Stimulated activated CD8-positive, alpha-beta memory T cell treated with anti-CD3 and anti-CD28 coated beads, Interleukin-12 subunit alpha, Interleukin-12 subunit beta, amount 100 ng/mL, for 24 hours (primary cell): Measurements from ENCODE around the gene ZNF333.

Experiments
- DNase-seq: peaks from one replicate; pipeline ENCODE4 v3.0.0-alpha.2; 2020; ENCODE audit errors: extremely low read depth

Gene ZNF333

GRCh38 chr19:14689598-14690503 is at the start of gene ZNF333:
Gene ZNF333 (plus strand): TSS chr19:14690048. CDS start chr19:14693492, 3,444 bp downstream.
- DNase-seq: peak; percentile 99

DNA sequence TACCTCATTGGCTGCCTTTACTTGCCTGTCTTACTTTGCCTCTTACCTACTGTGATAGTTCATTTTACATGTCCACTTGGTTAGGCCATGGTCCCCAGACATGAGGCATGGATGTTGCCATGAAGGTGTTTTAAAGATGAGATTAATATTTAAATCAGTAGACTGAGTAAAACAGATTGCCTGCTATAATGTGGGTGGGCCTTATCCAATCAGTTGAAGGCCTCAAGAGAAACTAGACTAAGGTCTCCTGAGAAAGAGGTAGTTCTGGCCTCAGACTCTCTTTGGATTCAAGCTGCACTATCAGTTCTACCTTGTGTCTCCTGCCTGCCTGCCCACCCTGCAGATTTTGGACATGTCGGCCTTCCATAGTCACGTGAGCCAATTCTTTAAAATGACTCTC is 41.3 kb upstream of the ZNF333 start:
- no peak for DNase-seq

- no peak for DNase-seq
Observed at GRCh38 chr19:14649020-14649419, 40.8 kb upstream of the ZNF333 start.

- no peak for DNase-seq
Observed at GRCh38 chr19:14650161-14650560, 39.7 kb upstream of the ZNF333 start.

DNA sequence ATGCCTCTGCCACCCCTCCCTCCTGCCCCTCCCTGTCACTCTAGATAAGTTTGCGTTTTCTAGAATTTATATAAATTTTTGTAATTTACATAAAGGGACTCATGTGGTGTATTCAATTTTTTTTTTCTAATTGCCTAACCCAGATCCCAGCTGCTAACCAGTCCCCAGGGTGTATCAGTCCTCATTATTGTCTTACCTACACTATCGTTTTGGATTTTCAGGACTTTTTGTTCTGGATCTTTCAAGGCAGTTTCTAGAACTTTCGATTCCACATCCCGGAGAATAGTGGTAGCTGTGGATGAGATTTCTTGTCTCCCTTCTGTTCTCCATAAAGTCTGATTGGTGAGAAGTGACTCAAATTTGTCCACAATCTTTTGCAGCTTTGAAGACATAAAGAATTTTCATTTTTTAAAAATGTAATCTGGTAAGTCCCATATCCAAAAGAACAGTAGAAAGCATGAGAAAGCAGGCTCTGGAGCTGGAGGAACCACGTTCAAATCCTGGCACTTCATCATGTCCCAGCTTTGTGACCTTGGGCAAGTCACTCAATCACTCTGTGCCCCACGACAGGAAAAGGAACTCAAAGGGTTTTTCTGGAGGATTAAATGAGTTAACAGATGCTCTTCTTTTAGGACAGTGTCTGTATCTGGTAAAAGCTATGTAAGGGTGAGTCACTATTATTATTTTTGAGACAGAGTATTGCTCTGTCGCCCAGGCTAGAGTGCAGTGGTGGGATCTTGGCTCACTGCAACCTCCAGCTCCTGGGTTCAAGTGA is 34.9 kb upstream of the ZNF333 start:
- DNase-seq: no peak

- no peak for DNase-seq
Observed at GRCh38 chr19:14655726-14656125, 34.1 kb upstream of the ZNF333 start.

DNA sequence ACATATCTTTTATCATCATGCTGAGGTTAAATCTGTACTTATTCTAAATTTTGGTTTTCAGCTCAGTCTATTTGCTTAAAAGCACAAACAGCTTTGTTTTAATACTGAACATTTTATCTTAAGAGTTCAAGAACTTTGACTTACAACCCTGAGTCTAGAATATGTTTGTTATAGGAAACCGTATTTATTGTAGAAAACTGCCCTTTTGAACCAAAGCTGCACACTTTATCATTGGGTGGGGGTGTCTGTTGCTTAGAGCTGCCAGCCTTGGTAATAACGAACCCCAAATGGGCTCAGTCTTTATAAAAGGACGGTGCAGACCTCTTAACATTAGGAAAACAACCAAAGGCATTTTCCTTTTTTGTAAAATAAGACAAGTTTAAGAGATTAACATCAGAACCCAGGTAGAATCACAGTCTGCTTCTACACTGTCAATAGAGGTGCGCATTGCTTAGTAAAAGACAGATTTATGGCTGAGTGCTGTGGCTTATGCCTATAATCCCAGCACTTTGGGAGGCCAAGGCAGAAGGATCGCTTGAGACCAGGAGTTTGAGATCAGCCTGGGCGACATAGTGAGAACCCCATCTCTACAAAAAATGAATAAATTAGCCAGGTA is 29.9 kb upstream of the ZNF333 start:
- no peak for DNase-seq

- DNase-seq: no peak
Observed at GRCh38 chr19:14661372-14661924, 28.4 kb upstream of the ZNF333 start.

DNA sequence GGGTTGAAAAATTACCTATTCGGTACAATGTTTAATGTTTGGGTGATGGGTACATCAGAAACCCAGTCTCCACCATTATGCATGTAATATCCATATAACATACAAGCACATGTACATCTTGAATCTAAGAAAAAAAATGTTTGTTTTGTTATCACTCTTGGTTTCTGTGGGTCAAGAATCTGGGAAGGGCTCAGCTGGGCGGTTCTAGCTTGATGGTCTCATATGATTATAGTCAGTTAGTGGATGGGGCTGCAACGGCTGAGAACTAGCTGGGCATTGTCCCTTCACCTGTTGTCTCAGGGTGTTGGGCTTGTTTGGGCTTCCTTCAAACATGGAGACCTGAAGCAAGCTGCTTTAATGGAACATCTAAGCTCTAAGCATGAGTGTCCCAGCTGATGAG is 19.9 kb upstream of the ZNF333 start:
- DNase-seq: no peak

- DNase-seq: no peak
Observed at GRCh38 chr19:14670408-14670807, 19.4 kb upstream of the ZNF333 start.

- no peak for DNase-seq
Observed at GRCh38 chr19:14672188-14672872, 17.5 kb upstream of the ZNF333 start.

DNA sequence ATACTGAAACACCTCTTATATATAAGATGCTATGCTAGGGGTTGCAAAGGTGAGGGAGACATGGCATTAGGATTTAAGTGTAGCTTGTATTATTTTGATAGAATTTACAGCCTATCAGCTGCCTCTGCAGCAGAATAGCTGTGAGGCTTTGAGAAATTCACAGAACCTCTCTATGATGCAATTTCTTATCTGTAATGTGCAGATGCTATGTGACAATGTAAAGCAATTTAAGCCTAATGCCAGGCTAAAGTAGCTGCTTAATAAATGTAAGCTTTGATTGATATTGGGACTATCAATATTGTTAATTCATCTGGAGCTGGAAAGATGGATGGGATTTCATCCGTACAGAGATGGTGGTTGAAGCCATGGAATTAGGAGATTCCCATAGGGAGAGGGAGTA is 16.8 kb upstream of the ZNF333 start:
- DNase-seq: no peak

DNA sequence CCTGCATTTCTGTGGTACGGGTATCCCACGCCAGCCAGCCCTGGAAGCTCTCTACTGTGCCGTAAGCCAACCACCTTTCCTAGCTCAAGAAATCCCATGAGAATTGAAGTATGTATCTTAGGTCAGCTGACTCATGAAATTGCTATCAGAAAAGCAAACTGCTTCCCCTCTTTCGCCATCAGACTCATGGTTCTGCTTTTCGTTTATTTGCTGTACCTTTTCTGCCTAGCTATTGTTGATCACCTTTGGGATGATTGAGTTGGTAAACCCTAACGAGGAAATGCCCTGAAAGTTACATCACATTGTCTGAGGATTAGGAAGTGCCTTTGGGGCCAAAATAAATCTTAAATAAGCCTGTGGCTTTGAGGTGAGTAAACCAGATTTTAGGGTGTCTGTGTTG is 15.1 kb upstream of the ZNF333 start, which contains the start of gene ADGRE3:
ADGRE3 (minus strand) TSS at position 81 of the 400 bp plus-strand sequence; CDS start at position 7, 74 bp downstream.
- no peak for DNase-seq

DNA sequence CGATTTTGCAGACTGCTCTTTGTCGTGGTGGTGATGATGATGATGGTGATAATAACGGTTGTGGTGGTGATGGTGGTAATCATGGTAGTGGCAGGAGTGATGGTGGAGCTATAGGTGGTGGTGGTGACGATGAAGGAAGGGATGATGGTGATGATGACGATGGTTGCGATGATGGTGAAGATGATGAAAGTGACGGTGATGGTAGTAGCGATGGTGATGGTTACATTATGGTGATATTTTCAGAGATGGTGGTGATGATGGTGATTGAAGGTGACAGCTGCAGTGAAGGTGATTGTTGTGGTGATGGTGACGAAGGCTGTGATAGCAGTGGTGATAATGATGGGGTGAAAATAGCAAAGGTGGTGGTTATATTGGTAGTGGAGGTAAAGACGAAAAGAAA is 13.1 kb upstream of the ZNF333 start:
- no peak for DNase-seq

- no peak for DNase-seq
Observed at GRCh38 chr19:14677464-14677863, 12.4 kb upstream of the ZNF333 start.

- no peak for DNase-seq
Observed at GRCh38 chr19:14678199-14678598, 11.6 kb upstream of the ZNF333 start.

DNA sequence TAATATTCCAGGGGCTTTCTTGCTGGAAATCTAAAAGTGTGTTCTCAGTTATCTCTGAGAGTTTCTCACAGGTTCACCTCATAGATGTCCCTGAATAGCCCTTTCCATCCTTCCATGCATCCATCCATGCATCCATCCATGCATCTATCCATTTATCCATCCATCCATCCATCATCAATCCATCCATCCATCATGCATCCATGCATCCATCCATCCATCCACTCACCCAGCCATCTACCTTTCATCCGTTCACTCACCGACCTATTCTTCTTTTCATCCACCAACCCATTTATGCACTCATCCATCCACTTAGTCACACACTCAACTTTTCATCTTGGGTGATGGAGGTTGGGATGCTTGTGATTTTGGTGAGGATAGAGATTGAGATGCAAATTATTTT is 7.8 kb upstream of the ZNF333 start:
- DNase-seq: no peak

GRCh38 chr19:14683439-14683838 is 6.4 kb upstream of the ZNF333 start:
- no peak for DNase-seq

- no peak for DNase-seq
Observed at GRCh38 chr19:14686411-14686810, 3.4 kb upstream of the ZNF333 start.

DNA sequence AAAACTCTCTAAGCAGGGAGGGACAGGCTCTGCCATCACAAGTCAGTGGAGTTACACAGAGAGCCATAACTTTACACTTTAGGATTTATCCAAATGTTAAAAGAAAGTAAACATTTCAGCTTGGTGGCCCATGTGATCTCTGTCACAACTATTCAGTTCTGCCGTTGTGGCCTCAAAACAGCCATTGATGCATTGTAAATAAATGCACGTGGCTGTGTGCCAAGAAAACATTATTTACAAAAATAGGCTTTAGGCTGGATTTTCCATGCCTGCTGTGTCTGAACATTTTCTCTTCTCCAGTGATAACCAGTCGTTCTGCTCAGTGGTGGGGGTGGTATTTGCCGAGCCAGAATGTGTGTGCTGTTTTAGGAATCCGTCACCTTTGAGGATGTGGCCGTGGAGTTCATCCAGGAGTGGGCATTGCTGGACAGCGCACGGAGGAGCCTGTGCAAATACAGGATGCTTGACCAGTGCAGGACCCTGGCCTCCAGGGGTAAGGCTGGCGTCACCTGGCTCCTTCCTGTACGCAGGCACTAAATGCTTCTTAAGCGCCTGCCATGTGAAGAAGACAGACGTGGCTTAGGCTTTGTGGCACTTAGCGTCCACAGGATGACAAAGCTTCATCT is 4.9 kb downstream of the ZNF333 start:
- DNase-seq: no peak

- no peak for DNase-seq
Observed at GRCh38 chr19:14695471-14695870, 5.6 kb downstream of the ZNF333 start.
